NOMO-1 (cell line): ENCODE results near the gene C11orf58.
A peak's percentile ranks its signal among the peaks of the same experiment; 100 is the strongest.

ENCODE experiments used
- DNase-seq, 2 experiments: peaks; one replicate each; lab custom pipeline; 2025; ENCODE audit not compliant: unreplicated experiment in 2 of 2; lab: John Stamatoyannopoulos, UW

Gene C11orf58

DNA sequence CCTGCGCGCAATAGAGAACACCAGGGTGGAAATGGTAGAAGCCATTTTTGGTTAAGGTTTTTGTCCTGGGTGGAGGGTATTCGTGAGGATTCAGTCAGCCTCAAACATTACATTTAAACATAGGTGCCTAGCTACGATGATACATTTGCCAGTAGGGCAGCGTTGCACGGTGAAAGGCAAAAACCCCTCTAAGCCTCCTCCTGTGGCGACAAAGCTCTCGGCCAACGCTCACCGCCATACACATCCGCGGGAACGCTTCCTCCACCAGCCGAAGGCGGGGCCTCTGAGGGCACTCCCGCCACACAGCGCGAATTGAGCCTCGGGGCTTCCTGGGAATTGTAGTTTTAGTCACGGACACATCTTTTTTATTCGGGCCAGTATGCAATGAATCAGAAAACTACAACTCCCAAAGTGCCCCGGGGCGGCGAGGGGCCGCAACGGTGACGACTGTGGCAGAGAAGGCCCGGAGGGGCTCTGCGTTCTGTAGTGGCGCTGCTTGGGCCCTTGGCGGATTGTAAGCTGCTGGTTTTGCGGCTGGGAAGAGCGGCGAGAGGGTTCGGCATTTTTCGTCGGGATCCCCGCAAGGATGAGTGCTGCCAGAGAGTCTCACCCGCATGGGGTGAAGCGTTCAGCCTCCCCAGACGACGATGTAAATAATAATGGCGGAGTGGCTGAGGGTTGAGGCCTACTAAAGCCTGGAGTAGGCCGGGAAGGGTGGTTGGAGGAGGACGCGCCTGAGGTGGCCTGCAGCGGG lies at the start of gene C11orf58:
TSS of gene C11orf58 (plus strand) at position 455 of the 754 bp plus-strand sequence. CDS start at position 587, 132 bp downstream.
- DNase-seq, result peak; percentile 97 to 98

DNA sequence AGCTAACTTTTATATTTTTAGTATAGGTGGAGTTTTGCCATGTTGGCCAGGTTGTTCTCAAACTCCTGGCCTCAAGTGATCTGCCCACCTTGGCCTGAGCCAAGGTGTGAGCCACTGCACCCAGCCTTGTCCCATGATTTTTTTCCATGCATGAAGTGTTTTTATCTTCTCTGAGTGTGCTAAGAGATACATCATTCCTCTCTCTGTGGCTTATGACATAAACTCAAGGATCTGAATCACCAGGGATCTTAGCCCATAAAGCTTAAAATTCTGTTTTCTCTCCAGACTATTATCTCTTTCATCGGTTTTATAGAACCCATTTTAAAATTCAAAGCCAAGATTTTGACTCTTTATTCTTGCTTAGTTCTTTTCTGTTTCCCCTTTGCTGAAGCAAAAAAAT lies 48.4 kb upstream of the C11orf58 start:
- no peak for DNase-seq

DNA sequence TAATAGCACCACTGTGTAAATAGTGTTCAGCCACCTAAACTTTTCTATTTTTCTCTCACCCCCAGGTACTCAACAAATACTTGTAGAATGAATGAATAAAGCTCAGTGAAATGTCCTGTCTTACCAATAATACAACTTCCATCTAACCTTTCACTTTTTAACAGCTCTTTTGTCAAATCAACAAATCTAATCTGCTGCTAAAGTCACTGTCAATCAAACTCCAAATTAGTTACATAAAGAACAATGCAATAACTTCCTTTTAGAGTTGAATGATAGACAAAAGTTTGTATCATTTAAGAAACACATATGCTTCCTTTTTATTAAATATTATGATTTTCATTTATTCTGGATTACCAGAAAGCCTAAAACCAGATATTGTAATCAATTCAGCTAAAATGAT lies 34.7 kb upstream of the C11orf58 start:
- DNase-seq, result no peak

DNA sequence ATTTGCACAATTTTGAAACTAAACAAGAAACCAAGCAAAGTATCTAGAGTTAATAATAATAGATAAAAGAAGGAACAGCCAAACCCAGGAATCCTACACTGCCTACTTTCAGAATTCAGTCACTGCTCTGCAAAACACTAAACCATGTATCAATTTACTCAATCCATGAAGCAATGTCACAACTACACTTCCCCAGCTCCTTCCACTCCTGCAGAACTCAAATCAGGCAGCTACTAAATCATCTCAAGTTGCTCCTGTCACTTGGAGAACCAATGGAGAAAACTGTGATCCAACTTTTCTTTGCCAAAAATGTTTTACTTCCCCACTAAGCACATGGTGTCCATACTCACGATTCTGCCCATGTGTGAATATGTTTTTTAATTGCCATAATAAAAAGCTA lies 24.9 kb upstream of the C11orf58 start:
- DNase-seq, result no peak

DNA sequence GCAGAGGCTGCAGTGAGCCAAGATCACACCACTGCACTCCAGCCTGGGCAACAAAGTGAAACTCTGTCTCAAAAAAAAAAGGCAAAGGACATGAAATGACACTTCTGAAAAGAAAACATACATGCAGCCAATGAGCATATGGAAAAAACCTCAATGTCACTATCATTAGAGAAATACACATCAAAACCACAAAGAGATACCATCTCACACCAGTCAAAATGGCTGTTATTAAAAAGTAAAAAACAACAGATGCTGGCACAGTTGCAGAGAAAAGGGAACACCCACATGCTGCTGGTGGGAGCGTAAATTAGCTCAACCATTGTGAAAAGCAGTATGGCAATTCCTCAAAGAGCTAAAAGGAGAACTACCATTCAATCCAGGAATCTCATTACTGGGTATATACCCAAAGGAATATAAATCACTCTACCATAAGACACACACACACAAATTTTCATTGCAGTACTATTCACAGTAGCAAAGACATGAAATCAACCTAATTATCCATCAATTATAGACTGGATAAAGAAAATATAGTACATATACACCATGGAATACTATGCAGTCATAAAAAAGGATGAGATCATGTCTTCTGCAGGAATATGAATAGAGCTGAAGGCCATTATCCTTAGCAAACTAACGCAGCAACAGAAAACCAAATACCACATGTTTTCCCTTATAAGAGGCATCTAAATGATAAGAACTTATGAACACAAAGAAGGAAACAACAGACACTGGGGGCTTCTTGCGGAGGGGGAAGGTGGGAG lies 15.7 kb upstream of the C11orf58 start:
- DNase-seq, result no peak

DNA sequence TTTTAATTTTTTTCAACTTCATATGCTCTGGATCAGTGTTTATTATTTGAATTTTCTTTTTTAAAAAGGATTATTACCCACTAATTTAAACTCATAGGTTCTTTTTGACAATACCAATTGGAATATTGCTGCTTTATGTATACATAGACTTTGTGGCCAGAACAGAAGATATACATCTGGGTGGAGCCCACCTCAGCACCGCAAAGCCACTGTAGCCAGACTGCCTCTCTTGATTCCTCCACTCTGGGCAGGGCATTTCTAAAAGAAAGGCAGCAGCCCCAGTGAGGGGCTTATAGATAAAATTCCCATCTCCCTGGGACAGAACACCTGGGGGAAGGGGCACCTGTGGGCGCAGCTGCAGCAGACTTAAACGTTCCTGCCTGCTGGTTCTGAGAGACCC lies 10.6 kb upstream of the C11orf58 start:
- DNase-seq, result no peak

DNA sequence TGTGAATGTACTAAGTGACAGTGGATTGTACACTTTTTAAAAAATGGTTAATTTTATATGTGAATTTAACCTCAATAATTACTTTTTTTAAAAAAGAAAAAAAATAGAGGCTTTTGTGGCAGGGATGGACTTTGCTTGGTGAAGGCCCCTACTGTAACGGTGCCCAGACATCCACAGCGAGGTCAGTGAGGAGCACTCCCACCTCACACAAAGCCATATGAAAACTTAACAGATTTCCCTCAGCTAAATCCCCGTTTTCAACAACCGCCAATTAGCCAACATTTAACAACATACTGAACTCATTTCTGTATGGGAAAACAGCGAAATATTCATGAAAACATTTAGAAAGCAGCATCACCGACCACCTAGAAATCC lies 642 bp upstream of the C11orf58 start:
- no peak for DNase-seq

DNA sequence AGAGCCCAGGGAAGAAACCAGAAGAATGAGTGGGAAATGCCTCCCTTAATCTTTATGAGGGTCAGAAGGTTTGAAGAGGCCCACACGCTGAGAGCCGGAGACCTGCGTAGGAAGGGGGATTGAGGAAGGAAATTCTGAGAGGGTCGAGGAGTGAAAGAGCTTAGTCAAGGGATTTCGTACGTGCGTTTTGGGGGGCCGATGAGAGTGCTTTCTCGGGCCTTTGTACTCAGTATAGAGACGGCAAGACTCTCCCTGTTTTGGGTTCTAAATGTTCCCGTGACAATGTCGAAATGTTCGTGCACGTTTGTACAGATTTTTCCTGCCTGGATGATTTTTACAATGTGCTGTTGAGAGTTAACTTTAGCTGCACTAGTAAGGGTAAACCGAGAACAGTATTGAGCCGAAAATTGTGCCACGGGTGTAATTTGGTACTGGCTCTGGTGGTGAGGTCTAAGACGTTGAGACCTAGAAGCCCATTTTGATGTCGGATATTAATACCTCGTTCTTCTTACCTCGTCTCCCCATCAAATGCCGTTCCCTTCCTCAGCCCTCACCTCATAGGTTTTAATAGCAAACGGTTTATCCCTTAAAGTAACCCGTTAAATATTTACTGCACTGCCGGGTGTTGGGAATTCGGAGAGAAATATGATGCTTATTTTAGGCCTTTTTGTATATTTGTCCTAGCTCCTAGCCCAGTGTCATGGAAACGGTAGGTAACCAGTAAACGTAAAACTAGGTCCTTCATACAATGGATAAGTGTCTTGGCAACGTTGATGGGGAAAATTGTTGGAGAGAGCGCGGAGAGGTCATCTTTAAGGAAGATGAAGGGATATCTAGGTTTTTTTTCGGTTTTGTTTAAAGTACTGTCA lies 734 bp downstream of the C11orf58 start:
- peak in 1 of 2 experiments; percentile 67 for DNase-seq

DNA sequence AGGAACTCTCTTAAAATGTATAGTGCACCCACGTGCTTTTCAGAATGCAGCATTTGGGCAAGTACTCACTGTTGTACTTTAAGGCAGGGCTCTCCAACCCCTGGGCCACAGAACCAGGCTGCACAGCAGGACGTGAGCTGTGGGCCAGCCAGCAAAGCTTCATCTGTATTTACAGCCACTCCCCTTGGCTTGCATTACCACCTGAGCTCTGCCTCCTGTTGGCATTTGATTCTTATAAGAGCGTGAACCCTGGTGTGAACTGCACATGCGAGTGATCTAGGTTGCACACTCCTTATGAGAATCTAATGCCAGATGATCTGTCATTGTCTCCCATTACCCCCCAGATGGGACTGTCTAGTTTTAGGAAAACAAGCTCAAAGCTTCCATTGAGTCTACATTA lies 3.0 kb downstream of the C11orf58 start:
- no peak for DNase-seq

DNA sequence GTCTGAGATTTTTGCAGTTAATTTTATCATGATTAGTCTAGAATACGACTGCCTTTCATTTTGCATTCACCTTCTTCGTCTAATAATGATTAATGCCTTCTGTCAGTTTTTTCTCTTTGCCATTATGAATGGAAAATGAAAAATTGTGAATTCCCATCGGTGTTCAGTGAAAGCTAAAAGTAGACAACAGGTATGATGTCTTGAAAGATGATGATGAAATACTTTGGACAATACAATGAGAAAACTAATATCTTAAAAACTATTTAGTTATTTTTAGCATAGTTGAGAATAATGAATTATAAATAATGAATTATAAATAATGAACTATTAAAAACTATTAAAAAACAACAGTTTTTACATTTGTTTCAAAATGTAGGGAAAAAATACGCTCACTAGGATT lies 5.0 kb downstream of the C11orf58 start:
- no peak for DNase-seq

DNA sequence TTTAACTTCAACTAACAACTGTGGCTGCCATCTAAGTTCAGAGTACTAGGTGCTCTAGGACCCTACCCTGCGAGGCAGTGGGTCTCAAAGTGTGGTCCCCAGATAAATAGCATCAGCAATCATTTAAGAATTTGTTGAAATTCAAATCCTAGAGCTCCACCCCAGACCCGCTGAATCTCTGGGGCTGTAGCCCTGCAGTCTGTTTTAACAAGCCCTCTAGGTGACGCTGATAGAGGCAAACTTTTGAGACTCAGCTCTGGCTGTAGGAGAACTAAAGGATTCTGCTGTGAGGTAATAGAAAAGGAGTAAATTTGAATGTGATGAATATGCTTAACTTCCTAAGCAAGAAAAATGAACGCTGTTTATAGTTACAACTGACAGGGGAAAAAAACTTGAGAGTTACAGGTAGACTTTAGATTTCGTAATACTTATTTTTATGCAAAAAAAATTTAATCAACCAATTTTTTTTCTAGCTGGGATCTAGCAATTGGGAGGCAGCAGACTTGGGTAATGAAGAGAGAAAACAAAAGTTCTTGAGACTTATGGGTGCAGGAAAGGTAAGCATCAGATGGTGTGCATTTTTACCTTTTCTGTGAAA lies 5.8 kb downstream of the C11orf58 start:
- DNase-seq, result no peak

DNA sequence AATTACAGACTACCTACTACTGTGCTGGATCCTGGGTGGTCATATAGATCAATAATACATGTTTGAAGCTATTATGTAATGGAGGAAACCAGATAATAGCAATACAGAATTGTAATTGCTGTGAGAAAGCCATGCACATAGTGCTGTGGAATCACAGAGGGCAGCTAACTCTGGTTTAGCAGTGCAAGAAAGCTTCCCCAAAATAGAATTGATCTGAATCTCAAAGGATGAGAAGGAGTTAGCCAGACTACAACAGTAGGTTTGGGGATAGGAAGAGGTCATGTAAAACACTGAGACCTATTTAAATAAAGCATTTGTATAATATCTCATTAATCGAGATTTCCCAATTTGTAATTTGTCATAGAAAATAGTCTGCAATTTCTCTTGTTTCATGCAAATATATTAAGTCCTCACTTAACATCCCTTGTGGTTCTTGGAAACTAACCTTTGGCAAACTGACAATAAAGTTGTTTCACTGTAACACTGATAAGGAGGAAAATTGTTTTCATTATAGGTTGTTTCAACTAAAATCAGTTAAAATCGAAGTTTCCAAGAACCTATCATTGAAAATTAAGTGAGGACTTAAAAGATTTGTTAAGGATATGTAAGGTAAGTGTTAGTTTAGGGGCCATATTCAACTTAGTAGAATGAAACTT lies 7.6 kb downstream of the C11orf58 start:
- no peak for DNase-seq

DNA sequence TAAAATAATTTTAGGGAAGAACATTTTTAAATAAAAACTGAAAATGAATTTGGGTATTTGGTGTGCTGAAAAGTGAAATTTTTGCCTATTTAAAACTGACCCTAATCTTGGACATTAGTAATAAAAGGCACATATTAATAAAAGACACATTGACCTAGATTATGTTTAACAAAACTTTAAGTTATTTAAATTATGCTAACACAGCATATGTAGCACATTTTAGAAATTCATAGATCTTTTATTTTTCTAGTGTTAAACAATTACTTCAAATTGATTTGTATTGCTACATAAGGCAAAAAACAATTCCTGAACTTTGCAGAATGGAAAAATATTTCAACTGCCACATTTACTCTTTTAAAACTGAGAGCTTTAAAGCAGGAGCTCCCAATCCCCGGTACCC lies 10.6 kb downstream of the C11orf58 start:
- DNase-seq, result no peak

DNA sequence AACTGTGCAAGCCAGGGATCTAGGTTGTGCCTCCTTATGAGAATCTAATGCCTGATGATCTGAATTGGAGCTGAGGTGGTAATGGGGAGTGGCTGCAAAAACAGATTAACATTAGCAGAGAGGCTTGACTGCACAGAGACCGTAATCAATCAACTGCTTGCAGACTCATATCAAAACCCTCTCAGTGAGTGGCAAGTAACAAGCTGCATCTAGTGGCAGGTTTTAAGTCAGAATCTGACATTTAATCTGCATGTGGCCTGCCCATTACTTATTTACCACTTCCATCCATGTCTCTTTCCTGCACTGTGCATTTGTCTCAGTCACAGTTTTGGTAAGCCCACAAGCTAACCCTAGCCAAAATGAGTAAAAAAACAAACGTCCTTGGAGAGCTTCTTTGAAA lies 11.2 kb downstream of the C11orf58 start:
- DNase-seq, result no peak

DNA sequence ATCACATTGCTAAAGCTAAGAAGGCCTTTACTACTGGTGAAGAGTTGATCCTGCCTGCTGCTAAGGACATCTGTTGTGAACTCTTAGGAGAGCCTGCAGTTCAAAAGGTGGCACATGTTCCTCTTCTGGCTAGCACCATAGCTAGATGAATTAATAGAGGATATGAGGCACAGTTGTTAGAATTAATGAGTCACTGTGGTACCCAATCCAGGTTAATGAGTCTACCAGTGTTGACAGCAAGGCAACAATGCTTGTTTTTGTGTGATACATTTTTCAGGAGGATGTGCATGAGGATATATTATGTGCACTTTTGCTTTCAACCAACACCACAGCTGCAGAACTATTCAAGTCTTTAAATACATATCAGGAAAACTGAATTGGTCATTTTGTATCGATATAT lies 12.0 kb downstream of the C11orf58 start:
- no peak for DNase-seq

DNA sequence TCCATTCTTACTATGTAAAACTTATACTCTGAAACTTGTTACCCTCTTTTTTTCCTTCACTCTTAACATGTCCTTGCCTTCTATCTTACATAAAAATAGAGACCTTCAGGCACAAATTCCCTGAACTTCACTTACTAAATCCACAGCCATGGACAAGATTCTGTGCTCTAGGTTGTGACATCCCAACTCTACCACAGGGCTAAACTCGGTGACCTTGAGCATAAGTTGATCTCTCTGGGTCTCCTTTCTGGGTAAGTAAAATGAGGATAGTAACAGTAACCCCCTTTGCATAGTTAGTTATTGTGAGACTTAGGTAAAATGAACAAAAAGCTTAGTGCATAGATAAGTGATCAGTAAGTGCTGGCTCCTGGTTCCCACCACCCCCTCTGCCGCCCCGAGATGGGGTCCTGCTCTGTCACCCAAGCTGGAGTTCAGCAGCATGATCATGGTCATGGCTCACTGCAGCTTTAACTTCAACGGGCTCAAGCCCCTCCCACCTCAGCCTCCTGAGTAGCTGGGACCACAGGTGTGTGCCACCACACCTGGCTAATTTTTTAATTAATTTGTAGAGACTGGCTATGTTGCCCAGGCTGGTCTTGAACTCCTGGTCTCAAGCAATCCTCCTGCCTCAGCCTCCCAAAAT lies 20.1 kb downstream of the C11orf58 start:
- DNase-seq, result no peak

DNA sequence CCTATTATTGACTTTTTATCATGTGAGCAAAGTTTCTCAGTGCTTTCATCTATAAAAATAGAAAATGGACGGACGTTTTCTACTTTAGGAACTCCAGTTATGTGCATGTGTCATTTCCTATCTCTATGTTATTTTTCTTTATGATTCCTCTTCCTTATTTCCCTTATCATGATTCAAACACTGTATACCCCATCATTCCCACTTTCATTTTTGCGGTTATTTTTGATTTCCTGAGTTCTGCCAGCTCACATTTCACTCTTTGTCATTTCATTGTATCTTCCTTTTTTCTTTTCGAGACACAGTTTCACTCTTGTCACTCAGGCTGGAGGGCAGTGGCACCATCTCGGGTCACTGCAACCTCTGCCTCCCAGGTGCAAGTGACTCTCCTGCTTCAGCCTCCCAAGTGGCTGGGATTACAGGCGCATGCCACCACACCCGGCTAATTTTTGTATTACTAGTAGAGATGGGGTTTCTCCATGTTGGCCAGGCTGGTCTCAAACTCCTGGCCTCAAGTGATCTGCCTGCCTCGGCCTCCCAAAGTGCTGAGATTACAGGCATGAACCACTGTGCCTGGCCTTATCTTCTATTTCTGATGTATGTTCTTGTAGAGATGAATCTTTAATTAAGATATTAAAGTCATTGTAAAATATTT lies 21.5 kb downstream of the C11orf58 start:
- DNase-seq, result no peak

DNA sequence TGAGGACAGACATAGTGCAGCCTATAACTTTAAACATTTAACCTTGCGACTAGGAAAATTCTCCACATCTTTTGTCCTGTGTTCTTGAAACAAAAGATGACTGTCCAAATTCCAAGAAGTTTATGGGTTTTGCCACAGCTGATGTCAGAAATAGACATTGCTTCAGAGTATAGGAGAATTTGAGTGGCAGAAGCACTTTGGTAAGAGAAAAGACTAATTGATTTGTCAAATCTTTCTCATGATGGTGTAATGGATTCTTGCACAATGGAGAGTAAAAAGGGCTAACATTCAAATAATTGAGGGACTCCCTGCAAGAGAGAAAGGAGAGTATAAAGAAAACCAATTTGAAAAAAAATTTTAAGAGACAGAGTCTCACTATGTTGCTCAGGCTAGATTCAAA lies 25.3 kb downstream of the C11orf58 start:
- no peak for DNase-seq

DNA sequence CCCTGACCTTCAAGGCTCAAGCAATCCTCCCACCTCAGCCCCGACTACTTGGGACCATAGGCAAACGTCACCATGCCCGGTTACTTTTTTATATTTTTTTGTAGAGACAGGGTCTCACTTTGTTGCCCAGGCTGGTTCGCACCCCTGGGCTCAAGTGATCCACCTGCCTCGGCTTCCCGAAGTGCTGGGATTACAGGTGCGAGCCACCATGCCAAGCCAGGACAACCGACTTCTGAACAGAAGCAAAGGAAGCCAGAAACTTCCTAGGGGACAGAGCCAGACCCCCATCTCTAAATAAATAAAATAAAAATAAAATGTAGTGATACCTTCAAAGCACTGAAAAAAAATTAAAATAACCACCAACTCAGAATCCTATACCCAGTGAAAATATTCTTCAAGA lies 26.4 kb downstream of the C11orf58 start:
- no peak for DNase-seq
